H9 (cell line): ENCODE measurements around the gene IFT57. TPM values are rescaled to one million over a fixed set of nuclear protein-coding genes. Genes with fewer than 3 reads are reported as not detected.

ENCODE experiments used
- DNase-seq: peaks from one replicate; pipeline ENCODE4 v3.0.0-alpha.2; 2017
- H2AFZ ChIP-seq: one replicate; pipeline ENCODE4 v1.6.1; 2013; ENCODE audit warnings: mild to moderate bottlenecking, low read length, control low read depth, moderate library complexity
- H2AK5ac ChIP-seq: 2 replicates; pipeline ENCODE4 v1.6.1; 2013; ENCODE audit warnings: low read length, control low read depth, mixed read lengths; ENCODE audit not compliant: insufficient read length
- H2BK120ac ChIP-seq: one replicate; pipeline ENCODE4 v1.6.1; 2013; ENCODE audit warnings: low read depth, mild to moderate bottlenecking, low read length, control low read depth, inconsistent platforms; ENCODE audit not compliant: poor library complexity, severe bottlenecking
- H2BK12ac ChIP-seq: 2 replicates; pipeline ENCODE4 v1.6.1; 2013; ENCODE audit warnings: low read length, control low read depth, mixed read lengths, low read depth; ENCODE audit not compliant: insufficient read length
- H2BK15ac ChIP-seq: 2 replicates; pipeline ENCODE4 v1.6.1; 2013; ENCODE audit warnings: low read depth, low read length, control low read depth
- H2BK20ac ChIP-seq: one replicate; pipeline ENCODE4 v1.6.1; 2013; ENCODE audit warnings: low read depth, mild to moderate bottlenecking, low read length, control low read depth, inconsistent platforms; ENCODE audit not compliant: poor library complexity, severe bottlenecking
- H2BK5ac ChIP-seq: 2 replicates; pipeline ENCODE4 v1.6.1; 2013; ENCODE audit warnings: low read length, control low read depth, mixed read lengths; ENCODE audit not compliant: insufficient read length
- H3K14ac ChIP-seq: 2 replicates; pipeline ENCODE4 v1.6.1; 2013; ENCODE audit warnings: low read length, control low read depth; ENCODE audit not compliant: insufficient read depth
- H3K18ac ChIP-seq: 2 replicates; pipeline ENCODE4 v1.6.1; 2013; ENCODE audit warnings: low read depth, mild to moderate bottlenecking, mixed read lengths, low read length, control low read depth; ENCODE audit not compliant: insufficient read length
- H3K23ac ChIP-seq: 2 replicates; pipeline ENCODE4 v1.6.1; 2013; ENCODE audit warnings: low read length, control low read depth, mixed read lengths, low read depth; ENCODE audit not compliant: insufficient read length
- H3K23me2 ChIP-seq: 2 replicates; pipeline ENCODE4 v1.6.1; 2013; ENCODE audit warnings: low read depth, mild to moderate bottlenecking, mixed read lengths, low read length, control low read depth; ENCODE audit not compliant: insufficient read length, poor library complexity, severe bottlenecking
- H3K27ac ChIP-seq: 2 replicates; pipeline ENCODE4 v1.5.1; 2013; ENCODE audit warnings: low read length, control low read depth, mixed read lengths, low read depth; ENCODE audit not compliant: insufficient read length
- H3K27me3 ChIP-seq: 2 replicates; pipeline ENCODE4 v1.6.1; 2013; ENCODE audit warnings: low read length, control low read depth, inconsistent platforms; ENCODE audit not compliant: insufficient read depth
- H3K4ac ChIP-seq: 2 replicates; pipeline ENCODE4 v1.6.1; 2013; ENCODE audit warnings: low read depth, mild to moderate bottlenecking, control low read depth, inconsistent platforms, low read length, moderate library complexity
- H3K4me1 ChIP-seq: 2 replicates; pipeline ENCODE4 v1.6.1; 2013; ENCODE audit warnings: low read length, control low read depth, inconsistent platforms; ENCODE audit not compliant: insufficient read depth
- H3K4me2 ChIP-seq: 2 replicates; pipeline ENCODE4 v1.6.1; 2013; ENCODE audit warnings: low read length, control low read depth, mixed read lengths; ENCODE audit not compliant: insufficient read length, insufficient read depth
- H3K56ac ChIP-seq: 2 replicates; pipeline ENCODE4 v1.6.1; 2013; ENCODE audit warnings: low read depth, mild to moderate bottlenecking, mixed read lengths, low read length, control low read depth; ENCODE audit not compliant: insufficient read length
- H3K79me1 ChIP-seq: 2 replicates; pipeline ENCODE4 v1.6.1; 2013; ENCODE audit warnings: low read depth, mild to moderate bottlenecking, moderate library complexity, low read length, control low read depth, inconsistent platforms; ENCODE audit not compliant: insufficient read depth, poor library complexity, severe bottlenecking
- H3K79me2 ChIP-seq: 2 replicates; pipeline ENCODE4 v1.6.1; 2013; ENCODE audit warnings: low read length, control low read depth, inconsistent platforms; ENCODE audit not compliant: insufficient read depth
- H3K9ac ChIP-seq: 2 replicates; pipeline ENCODE4 v1.6.1; 2013; ENCODE audit warnings: low read length, control low read depth, mixed read lengths; ENCODE audit not compliant: insufficient read length; ENCODE audit errors: extremely low read depth
- H3K9me3 ChIP-seq: one replicate; pipeline ENCODE4 v1.6.1; 2013; ENCODE audit warnings: low read depth, low read length, inconsistent platforms; ENCODE audit not compliant: control insufficient read depth
- H3T11ph ChIP-seq: one replicate; pipeline ENCODE4 v1.6.1; 2013; ENCODE audit warnings: mild to moderate bottlenecking, low read length, control low read depth, inconsistent platforms
- H4K20me1 ChIP-seq: one replicate; pipeline ENCODE4 v1.6.1; 2013; ENCODE audit not compliant: control insufficient read depth, insufficient read length, insufficient read depth
- H4K5ac ChIP-seq: 2 replicates; pipeline ENCODE4 v1.6.1; 2013; ENCODE audit warnings: low read depth, mild to moderate bottlenecking, mixed read lengths, low read length, control low read depth; ENCODE audit not compliant: insufficient read length
- H4K8ac ChIP-seq: replicated peaks from 2 replicates; pipeline ENCODE4 v1.6.1; 2013; ENCODE audit warnings: low read length, control low read depth, mixed read lengths, low read depth; ENCODE audit not compliant: insufficient read length
- H4K91ac ChIP-seq: 2 replicates; pipeline ENCODE4 v1.6.1; 2013; ENCODE audit warnings: low read depth, mild to moderate bottlenecking, moderate library complexity, mixed read lengths, low read length, control low read depth; ENCODE audit not compliant: insufficient read length
- H3K27ac Mint-ChIP-seq, 3 experiments: 2 replicates in 2 of 3; 3 replicates in 1 of 3; pipeline ENCODE4 v1.8.0; 2020 to 2021; ENCODE audit warnings: mixed read lengths in 3 of 3, mild to moderate bottlenecking in 1 of 3, moderate library complexity in 1 of 3
- H3K27me3 Mint-ChIP-seq: 2 replicates; pipeline ENCODE4 v1.8.0; 2021; ENCODE audit warnings: low read depth, mild to moderate bottlenecking, moderate library complexity, mixed read lengths
- H3K36me3 Mint-ChIP-seq, 3 experiments: 2 replicates in 2 of 3; 3 replicates in 1 of 3; pipeline ENCODE4 v1.8.0; 2020 to 2021; ENCODE audit warnings: low read depth in 3 of 3, mixed read lengths in 3 of 3; ENCODE audit not compliant: insufficient read depth in 1 of 3
- H3K4me1 Mint-ChIP-seq, 2 experiments: 2 replicates each; pipeline ENCODE4 v1.8.0; 2020; ENCODE audit warnings: mixed read lengths in 2 of 2
- H3K4me3 Mint-ChIP-seq, 2 experiments: 2 replicates in 1 of 2; 3 replicates in 1 of 2; pipeline ENCODE4 v1.8.0; 2020 to 2021; ENCODE audit warnings: mild to moderate bottlenecking in 2 of 2, mixed read lengths in 2 of 2, moderate library complexity in 1 of 2
- H3K9me3 Mint-ChIP-seq, 2 experiments: 2 replicates in 1 of 2; 3 replicates in 1 of 2; pipeline ENCODE4 v1.8.0; 2020; ENCODE audit warnings: mild to moderate bottlenecking in 2 of 2, mixed read lengths in 2 of 2, moderate library complexity in 1 of 2
- WGBS: extraction: QIAGEN DNeasy Blood & Tissue Kit; methylation state at CpG from one replicate; pipeline ENCODE4 v1.1.7; 2013; ENCODE audit warnings: missing lambda C conversion rate, low lambda C conversion rate, mixed read lengths; ENCODE audit not compliant: insufficient read length; ENCODE audit errors: extremely low coverage; 5-methylcytosine and 5-hydroxymethylcytosine counted together
- total RNA-seq: library from RNA; stranded (reverse); gene quantifications from 2 replicates; pipeline ENCODE4 v1.2.1, GENCODE V29; 2021
- TF ChIP-seq, protein P1 (sequence below): fragments of 200-600 bp; sonication (generic); conservative IDR thresholded peaks from 3 replicates; pipeline ENCODE4 v1.8.0; 2021; ENCODE audit warnings: antibody characterized with exemption, mild to moderate bottlenecking

IFT57 gene
- total RNA-seq, 1 experiment from 2014 or later, result 21.4 TPM

DNA sequence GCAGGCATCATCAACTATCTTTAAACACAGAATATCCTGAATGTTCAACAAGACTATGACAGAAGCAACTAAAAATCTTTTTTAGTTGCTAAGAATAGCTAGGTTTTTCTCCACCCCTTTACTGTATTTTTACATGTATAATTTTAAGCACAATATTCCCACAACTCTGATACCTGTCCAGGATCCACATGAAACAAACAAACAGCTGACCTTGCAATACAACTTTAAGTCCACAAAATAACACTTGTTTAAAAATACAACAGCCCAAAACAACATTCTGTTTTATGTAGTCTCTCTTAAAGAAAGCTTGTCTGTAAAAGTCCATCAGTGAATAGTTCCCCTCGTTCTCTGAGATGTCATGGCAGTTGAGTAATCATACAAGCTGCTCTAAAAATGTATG lies 41.1 kb downstream of the IFT57 start:
- no peak overlapping the region for H2BK12ac ChIP-seq
- no peak overlapping the region for H3K14ac ChIP-seq
- H2BK120ac ChIP-seq, result no peak overlapping the region
- no peak overlapping the region for H3K4ac ChIP-seq
- no peak overlapping the region for H4K5ac ChIP-seq
- no peak overlapping the region for H3K56ac ChIP-seq
- no peak overlapping the region for H3K9ac ChIP-seq
- H3K27me3 ChIP-seq, result no peaks in the 10 kb centered on the region
- H3K23ac ChIP-seq, result no peak overlapping the region
- no peak overlapping the region for H3K4me2 ChIP-seq
- H3K36me3 Mint-ChIP-seq, result no peaks in the 10 kb centered on the region
- H4K20me1 ChIP-seq, result no peaks in the 10 kb centered on the region
- DNase-seq, result no peak
- H3K27ac ChIP-seq, result no peak overlapping the region
- no peaks in the 10 kb centered on the region for H3K9me3 ChIP-seq
- H3K18ac ChIP-seq, result no peak overlapping the region
- H3K27ac Mint-ChIP-seq, result no peak overlapping the region
- no peaks in the 10 kb centered on the region for H3K79me2 ChIP-seq
- H3K9me3 Mint-ChIP-seq, result no peaks in the 10 kb centered on the region; a peak in 1 of 5 replicates
- no peak overlapping the region for H2BK20ac ChIP-seq
- H3K79me1 ChIP-seq, result no peaks in the 10 kb centered on the region
- no peak overlapping the region for H3K4me3 Mint-ChIP-seq
- no peaks in the 10 kb centered on the region for H3K27me3 Mint-ChIP-seq
- no CpG with 5 or more reads among the region's 1 CpG for WGBS
- H3K23me2 ChIP-seq, result no peaks in the 10 kb centered on the region
- no peak overlapping the region for H3T11ph ChIP-seq
- no peak overlapping the region for H2AFZ ChIP-seq
- TF ChIP-seq, protein P1, sequence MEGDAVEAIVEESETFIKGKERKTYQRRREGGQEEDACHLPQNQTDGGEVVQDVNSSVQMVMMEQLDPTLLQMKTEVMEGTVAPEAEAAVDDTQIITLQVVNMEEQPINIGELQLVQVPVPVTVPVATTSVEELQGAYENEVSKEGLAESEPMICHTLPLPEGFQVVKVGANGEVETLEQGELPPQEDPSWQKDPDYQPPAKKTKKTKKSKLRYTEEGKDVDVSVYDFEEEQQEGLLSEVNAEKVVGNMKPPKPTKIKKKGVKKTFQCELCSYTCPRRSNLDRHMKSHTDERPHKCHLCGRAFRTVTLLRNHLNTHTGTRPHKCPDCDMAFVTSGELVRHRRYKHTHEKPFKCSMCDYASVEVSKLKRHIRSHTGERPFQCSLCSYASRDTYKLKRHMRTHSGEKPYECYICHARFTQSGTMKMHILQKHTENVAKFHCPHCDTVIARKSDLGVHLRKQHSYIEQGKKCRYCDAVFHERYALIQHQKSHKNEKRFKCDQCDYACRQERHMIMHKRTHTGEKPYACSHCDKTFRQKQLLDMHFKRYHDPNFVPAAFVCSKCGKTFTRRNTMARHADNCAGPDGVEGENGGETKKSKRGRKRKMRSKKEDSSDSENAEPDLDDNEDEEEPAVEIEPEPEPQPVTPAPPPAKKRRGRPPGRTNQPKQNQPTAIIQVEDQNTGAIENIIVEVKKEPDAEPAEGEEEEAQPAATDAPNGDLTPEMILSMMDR, result no peak
- H2BK5ac ChIP-seq, result no peak overlapping the region
- H4K8ac ChIP-seq, result no peak overlapping the region
- peaks cover 7 to 10% of the 10 kb centered on the region in 2 experiments for H3K4me1 Mint-ChIP-seq
- no peak overlapping the region for H2AK5ac ChIP-seq
- H2BK15ac ChIP-seq, result no peak overlapping the region
- H3K4me1 ChIP-seq, result no peaks in the 10 kb centered on the region
- H4K91ac ChIP-seq, result no peak overlapping the region
